Ishikawa (cell line): ENCODE data around the gene PARP16.

Experiments used
- CEBPB ChIP-seq: IDR thresholded peaks from 2 replicates; pipeline ENCODE4 v1.6.1; 2012
- EP300 ChIP-seq: IDR thresholded peaks from 2 replicates; pipeline ENCODE4 v1.6.1; 2012; ENCODE audit warnings: borderline replicate concordance
- FOXM1 ChIP-seq: IDR thresholded peaks from 2 replicates; pipeline ENCODE4 v1.6.1; 2012; ENCODE audit warnings: low read depth, borderline replicate concordance
- NFIC ChIP-seq: IDR thresholded peaks from 2 replicates; pipeline ENCODE4 v1.6.1; 2012
- RAD21 ChIP-seq: IDR thresholded peaks from 2 replicates; pipeline ENCODE4 v1.6.1; 2012; ENCODE audit warnings: low read depth
- REST ChIP-seq: IDR thresholded peaks from 2 replicates; pipeline ENCODE4 v1.6.1; 2012; ENCODE audit warnings: low read depth, mild to moderate bottlenecking
- TEAD4 ChIP-seq: IDR thresholded peaks from 2 replicates; pipeline ENCODE4 v1.6.1; 2012
- ZBTB7A ChIP-seq: IDR thresholded peaks from 2 replicates; pipeline ENCODE4 v1.6.1; 2012; ENCODE audit warnings: low read depth

GRCh38 chr15:65292938-65293518 lies 6.3 kb upstream of the PARP16 start:
- TF ChIP-seq FOXM1 = no peak
- TF ChIP-seq RAD21 = no peak
- no peak for TF ChIP-seq REST
- TF ChIP-seq EP300 = no peak
- TF ChIP-seq TEAD4 = no peak
- no peak for TF ChIP-seq NFIC
- no peak for TF ChIP-seq ZBTB7A
- TF ChIP-seq CEBPB = no peak
